Cardiac septum (tissue), 1 donor: ENCODE measurements around the gene SARNP. TPM values are rescaled to one million over a fixed set of nuclear protein-coding genes. Genes with fewer than 3 reads are reported as not detected.
"Not testable (repeated sequence)": the region's sequence is repeated elsewhere in the genome, so short reads cannot be mapped to it uniquely, and the experiment has no call there.

ENCODE experiments used
- DNase-seq: peaks from one replicate; pipeline ENCODE4 v3.0.0-alpha.2; 2020; ENCODE audit warnings: low spot score
- intact Hi-C: fragments of 100-400 bp; cut with DNase I; formaldehyde crosslinking; loops from one replicate; pipeline ENCODE4 v1.14.0; 2022
- total RNA-seq: library from RNA; stranded (reverse); fragmentation: NEBNext Ultra II Directional; extraction: Animal tissue kit (Norgen Biotek cat#: 25700); gene quantifications from one replicate; pipeline ENCODE4 v1.2.1, GENCODE V29; 2021
- donor health status: DM: no; HTN: no; CAD: no.

The SARNP gene
- total RNA-seq, 1 donor from 2014 or later: 56.2 TPM

DNA sequence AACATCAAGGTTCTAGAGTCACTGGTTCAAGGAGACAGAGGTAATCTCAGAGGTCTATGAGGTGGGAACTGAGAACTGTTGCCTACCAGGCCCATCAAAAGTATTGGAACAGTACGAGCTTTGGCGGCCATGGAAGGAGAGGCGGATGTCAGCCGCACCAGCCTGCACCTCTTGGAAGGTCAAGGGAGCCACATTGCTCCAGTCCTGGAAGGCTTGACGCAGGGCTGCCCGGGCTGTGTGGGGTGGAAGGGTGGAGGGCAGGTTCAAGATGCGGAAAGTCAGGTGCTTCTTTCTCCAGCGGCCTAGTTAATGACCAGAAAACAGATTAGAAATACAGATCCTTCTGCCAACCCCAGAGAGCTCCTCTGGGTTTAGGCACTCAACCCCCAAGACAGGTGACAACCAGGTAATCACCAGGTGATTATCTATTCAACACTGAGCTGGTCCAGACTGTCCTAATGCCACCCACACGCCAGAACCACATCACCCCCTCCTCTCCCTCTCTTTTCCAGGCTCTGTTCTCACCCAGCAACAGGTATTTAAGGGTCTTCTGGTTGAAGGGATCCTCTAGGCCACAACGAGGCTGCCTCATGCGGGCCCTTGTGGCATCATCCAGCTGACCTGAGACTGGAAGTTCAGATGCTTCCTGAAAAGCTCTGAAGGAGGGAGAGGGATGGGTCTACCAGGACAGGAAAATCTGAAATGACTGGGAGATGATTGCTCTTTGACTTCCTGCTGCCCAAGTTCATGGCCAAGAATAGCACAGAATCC, 23.2 kb upstream of the SARNP start:
- DNase-seq: no peak
- intact Hi-C loops: no loop called here

DNA sequence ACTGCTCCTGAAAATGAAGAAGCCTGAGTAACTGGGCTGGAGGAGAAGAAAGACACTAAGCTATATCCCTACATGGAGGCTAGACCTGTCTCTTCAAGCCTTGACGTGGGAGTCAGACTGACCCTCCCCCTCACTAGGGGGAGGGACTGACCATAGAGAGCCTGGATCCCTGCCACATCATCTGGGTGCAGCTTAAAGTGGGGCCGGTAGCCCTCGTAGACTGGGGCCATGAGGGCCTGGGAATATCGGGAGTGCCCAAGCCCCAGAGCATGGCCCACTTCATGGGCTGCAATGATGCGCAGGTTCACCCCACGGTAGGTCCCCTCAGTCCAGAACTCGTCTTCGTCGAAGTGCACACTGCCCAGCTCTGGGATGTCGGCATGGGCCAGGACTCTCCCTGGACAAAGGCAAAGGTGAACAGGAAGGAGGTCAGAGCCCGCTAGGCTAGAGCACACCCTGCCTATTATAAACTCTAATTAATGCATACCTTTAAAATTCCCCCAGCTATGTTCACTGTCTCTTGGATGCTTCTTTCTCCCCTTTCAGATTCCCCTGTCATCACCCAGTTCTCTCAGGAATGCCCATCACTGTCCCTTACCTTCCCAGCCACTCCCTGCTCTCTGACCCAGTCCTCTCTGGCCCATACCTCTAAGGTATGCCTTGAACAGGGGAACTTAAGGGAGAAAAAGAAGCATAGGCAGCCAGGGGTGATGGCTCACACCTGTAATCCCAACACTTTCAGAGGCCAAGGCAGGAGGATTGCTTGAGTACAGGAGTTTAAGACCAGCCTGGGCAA, 22.0 kb upstream of the SARNP start:
- DNase-seq: peak; percentile 22
- intact Hi-C loops: no loop called here

DNA sequence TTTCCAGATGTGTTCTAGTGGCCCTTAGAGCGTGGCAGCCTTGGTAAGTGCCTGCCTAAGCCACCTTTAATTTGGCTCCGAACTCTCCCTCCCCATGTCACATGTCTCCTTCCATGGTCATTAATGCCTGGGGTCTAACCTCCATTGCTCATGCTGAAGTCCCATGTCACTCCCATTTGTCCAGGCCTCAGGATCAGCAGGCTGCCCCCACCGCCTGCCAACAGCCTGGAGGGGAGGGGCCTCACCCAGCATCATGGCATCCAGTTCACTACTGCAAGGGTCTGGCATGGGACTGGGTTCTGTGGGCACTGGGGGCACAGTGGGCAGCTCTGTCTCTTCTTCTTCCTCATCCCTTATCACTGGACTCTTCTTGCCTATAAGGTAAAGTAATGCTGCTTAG, 20.8 kb upstream of the SARNP start:
- DNase-seq: peak; percentile 54
- intact Hi-C loops: no loop called here

DNA sequence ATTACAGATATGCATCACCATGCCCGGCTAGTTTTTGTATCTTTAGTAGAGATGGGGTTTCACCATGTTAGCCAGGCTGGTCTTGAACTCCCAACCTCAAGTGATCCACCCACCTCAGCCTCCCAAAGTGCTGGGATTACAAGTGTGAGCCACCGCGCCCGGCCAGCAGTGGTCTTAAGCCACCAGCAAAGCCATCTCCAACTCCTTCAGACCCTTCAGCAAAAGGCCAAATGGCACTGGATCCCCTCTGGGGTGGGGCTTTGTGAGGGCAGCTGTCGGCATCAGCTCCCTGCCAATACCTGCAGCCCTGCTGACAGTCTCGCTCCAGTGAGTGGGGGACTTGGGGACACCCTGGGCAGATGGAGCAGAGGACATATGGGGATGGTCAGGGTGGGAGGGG, 16.9 kb upstream of the SARNP start:
- DNase-seq, intact Hi-C loops: not testable (repeated sequence)

DNA sequence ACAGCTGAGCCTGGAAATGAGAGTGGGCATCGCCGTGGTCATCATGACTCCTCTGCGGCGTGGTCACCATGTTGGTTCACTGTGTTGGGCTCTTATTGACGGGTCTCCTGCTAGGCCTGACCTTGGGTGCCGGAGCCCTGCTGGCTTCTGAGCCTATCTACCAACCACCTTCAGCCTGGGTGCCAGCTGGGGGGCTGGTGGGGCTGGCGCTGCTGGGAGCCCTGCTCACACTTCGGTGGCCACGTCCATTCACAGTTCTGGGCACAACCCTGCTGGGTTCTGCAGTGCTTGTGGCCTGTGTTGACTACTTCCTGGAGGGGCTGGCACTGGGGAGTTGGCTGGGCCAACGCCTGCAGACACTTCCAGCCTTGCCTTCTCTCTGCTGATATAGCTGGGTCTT, 15.5 kb upstream of the SARNP start:
- no peak for DNase-seq
- intact Hi-C loops: no loop called here

DNA sequence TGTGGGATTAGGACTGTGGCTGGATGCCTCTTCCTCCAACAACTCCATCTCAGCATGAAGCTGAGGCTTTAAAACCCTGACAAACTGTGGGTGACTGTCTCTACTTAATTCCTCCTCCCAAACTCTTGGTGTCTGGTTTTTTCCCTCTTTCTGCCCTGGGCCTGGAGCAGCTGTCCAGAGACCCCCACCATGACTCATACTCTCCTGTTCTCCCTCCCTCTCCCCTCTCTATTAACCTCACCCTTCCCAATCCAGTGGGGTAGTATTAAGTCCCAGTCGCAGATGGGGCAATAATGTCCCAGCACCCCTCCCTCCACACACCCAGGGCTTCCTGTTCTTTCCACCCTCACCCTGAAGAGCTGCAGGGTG, 13.9 kb upstream of the SARNP start:
- intact Hi-C loops: no loop called here
- DNase-seq: no peak

DNA sequence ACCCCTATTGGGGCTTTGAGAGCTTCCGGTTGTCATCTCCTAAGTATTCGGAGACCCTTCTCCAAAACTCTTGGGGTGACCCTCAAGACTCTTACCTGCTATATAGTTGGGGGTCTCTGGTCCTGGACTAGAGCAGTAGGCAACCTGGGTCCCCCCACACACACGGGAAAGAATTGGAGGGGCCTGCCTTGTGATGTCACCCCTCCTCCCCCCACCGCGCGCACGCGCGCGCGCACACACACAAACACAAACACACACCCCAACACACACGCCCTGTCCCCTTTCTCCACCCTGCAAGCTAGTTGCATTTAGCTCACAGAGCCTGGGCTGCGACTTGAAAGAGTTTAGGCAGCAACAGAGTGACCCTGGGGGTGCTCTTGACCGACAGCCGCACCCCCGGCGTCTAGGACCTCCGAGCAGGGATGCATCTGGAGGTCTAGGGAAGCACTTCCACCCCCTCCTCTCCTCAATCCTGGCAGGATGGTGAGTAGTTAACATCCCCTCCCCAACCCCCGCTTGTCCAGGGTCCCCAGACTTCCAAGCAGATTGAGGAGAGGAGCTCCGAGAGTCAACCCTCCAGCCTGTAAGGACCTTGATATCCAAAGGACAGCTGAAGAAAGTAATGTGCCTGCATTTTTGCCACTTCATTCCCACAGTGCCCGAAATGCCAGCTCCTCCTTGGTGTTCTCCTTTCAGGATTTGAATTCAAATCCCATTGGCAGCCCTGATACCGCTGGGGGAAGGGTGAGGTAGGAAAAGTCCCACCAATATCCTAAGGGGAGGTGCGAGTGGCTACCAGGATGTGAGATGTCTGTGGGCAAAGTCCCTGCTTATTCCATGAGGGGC, 13.3 kb upstream of the SARNP start:
- intact Hi-C loops: loop anchor here (1.0 kb wide), 1 partner anchor 14 kb away; the partner anchor contains the start of gene SARNP
- peak; percentile 87 for DNase-seq

DNA sequence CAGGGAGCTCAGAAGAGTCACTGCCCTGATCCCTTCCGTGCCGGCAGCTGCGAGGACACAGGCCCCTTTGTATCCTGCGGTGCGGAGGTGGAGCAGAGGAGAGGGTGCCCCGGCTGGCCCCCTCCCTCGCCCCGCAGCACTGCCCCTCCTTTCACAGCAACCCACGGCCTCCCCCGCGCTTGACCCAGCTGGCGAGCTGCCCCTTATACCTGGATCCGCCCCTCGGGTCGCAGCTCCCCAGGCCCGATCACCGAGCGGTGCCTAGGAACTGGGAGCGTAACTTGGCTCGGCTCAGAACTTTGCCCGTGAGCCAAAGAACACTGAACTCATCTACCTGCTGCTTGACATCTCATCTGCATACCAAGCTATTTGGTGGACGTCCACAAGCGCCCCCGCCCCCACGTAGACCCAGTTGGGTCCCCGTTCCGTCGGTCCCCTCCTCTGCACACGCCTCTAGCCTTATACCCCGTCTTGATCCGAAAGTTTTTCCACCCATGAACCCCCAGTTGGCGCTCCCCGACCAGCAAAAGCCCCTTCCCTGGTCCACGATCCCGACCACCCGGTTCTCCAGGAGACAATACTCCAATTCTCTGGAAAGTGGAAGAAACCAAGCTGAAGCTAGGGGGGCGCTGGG, 12.6 kb upstream of the SARNP start:
- intact Hi-C loops: loop anchor here (1.0 to 2.0 kb wide), 2 partner anchors 13 to 97 kb away; partner anchors contain the start of genes PYM1 and SARNP

DNA sequence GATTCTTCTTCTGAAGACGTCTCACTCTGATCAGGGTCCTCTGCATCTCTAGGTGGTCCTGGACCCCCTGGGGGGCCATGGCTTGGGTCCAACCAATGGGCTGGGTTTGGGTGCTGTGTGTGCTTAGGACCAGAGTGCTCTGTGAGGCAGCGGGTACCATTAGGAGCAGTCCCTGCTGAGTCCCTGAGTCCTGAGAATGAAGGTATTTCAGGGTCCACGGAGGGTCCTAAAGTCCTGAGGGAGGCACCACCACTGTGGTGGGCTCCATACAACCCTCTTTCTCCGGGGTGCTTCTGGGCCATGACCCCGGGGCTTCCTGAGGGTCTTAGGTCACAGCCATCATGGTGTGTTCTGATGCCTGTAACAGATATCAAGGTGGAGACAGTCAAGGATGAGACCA, 10.8 kb upstream of the SARNP start:
- intact Hi-C loops: loop anchor here (2.0 kb wide), 1 partner anchor 98 kb away; the partner anchor contains the start of gene PYM1
- DNase-seq: no peak

More for the DNA sequence above, 12.6 kb upstream of the SARNP start:
- no peak for DNase-seq

DNA sequence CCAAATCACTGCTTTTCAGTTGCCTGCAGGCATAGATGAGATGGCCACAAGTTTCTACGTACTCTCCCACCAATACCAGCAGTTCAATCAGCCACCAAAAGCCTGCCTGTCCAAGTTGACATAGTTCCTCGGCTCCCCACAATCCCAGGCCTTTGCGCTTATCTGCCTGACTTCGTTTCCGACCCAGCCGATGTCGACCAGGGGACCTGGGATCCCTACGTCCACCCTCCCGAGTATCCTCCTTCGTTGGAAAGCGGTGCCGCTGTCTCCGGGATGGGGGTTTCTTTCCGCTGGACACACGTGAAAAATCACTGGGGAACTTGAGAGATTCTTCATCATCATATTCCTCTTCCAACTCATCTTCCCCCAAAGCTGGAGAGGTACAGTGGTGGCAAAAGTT, 10.3 kb upstream of the SARNP start:
- intact Hi-C loops: loop anchor here (2.0 kb wide), 1 partner anchor 99 kb away; the partner anchor contains the start of gene PYM1
- no peak for DNase-seq

DNA sequence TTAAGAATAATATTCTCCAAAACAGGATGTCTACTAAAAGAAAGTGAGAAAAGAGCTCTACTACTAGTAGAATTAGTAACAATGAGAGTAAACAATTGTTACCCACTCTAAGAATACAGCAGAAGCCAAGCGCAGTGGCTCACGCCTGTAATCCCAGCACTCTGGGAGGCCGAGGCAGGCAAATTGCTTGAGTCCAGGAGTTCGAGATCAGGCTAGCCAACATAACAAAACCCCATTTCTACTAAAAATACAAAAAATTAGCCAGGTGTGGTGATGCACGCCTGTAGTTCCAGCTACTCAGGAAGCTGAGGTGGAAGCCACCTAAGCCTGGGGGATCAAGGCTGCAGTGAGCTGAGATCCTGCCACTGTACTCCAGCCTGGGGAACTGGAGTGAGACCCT, 7.2 kb upstream of the SARNP start:
- intact Hi-C loops: no loop called here
- DNase-seq: no peak

DNA sequence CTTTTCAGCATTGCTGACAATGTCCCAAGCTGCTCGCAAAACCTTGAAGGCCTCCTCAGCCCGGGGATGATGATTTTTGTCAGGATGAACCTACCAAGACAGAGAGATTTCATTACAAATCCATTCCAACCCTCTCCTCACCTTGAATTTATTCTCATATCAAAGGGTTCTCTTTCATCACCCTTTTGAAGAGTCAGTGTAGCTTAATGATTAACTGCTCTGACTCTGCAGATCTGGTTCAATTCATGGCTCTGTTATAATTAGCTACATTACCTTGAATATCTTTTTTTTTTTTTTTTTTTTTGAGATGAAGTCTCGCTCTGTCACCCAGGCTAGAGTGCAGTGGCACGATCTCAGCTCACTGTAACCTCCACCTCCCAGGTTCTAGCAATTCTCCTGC, 5.9 kb upstream of the SARNP start:
- DNase-seq: no peak
- intact Hi-C loops: no loop called here

DNA sequence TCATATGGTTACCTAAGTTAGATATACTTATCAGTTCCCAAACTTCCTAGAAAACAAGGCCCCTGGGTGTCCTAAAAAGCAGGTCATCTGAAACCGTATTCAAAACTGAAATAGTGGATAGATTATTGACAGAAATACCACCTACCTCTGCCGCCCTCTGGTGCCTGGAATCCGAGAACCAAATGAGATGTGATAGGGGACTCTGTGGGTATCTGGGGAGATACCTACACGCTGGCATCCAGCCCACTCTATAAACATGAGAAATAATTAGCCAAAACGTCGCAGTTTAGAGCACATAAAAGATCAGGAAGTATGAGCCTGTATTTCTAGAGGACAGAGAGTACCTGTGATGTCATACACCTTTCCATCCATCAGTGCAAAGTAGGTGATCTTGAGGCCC, 4.7 kb upstream of the SARNP start:
- no peak for DNase-seq
- intact Hi-C loops: no loop called here

DNA sequence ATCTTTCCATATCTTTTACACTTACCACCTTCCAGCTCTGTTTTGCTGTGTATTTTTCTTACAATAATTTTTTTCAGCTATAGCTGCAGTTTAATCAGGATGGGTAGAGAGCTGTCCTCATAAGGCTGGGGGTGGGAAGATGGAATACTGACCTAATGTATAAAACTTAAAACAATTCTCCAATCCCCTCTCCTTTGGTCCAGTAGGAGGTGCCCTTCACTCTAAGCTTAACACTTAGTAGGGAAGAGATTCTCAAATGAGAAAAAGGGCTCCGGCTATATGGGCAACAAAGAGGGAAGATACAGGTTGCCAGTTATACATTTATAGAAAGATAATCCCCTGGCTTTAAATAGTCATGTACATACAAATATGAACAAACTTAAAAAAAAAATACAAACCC, 3.2 kb upstream of the SARNP start:
- intact Hi-C loops: no loop called here
- no peak for DNase-seq

DNA sequence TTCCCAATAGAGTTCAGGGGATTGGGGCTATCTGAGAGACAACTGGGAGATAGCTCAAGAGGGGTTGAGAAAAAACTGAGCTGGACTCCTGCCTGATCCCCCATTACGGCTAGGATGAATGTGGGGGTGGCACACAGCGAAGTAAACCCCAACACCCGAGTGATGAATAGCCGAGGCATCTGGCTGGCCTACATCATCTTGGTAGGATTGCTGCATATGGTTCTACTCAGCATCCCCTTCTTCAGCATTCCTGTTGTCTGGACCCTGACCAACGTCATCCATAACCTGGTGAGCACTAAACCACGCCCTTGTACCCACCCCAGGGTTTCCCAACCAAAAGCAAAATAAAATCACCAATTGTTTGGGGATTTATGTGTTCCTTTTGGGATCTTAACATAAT, 1.4 kb upstream of the SARNP start:
- intact Hi-C loops: loop anchor here (5.0 kb wide), 1 partner anchor 108 kb away; the partner anchor contains the start of gene PYM1
- no peak for DNase-seq

DNA sequence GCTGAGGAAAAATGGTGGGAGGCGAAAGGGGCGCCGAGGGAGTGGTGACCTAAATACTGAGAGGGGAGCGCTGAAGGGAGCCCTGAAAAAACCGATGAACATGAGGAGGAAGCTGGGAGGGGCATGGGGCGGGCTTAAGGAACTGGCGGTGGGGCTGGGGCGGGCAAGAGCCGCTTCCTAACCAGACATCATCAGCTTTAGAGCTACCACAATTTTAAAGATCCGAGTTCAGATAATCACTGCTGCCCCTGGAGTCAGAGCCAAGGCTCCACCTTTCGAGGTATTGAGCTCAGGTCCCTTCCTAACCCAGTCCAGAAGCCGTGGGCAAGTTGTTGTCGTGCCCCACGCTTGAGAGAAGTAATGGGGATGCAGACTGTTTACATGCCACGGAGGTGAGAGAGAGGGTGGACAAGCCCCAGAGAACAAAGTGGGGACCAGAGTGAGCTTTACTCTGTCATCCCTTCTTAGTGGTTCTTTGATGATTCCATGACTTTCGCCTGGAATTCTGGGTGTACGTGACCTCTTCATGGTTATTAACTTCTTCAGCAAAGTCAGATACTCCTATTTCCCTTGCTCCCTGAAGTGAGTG, 710 bp upstream of the SARNP start:
- no peak for DNase-seq
- intact Hi-C loops: loop anchor here (5.0 kb wide), 1 partner anchor 109 kb away; the partner anchor contains the start of gene PYM1

DNA sequence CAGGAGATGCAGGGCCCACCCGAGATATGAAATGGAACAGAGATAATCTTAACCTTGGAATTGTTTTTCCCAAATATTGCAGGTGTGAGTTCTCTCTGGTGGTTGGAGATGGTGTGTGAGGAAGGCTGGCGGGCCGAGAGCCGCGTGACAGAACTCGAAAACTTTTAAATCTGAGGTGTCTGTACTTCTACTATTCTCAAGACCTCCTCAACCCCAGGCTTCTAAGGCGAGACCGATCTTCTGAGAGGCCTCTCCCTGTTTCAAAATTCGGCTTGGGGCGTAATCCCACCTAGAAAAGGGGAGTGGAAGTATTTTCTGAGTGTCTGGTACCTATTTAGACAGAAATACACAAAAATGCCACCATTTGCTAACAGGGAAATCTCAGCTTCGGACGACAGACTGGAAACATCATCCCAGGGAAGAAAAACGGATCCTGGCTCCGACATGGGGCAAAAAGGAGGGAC, 611 bp downstream of the SARNP start:
- no peak for DNase-seq
- intact Hi-C loops: loop anchor here (1.0 to 5.0 kb wide), 2 partner anchors 13 to 110 kb away; partner anchors contain the start of gene PYM1

DNA sequence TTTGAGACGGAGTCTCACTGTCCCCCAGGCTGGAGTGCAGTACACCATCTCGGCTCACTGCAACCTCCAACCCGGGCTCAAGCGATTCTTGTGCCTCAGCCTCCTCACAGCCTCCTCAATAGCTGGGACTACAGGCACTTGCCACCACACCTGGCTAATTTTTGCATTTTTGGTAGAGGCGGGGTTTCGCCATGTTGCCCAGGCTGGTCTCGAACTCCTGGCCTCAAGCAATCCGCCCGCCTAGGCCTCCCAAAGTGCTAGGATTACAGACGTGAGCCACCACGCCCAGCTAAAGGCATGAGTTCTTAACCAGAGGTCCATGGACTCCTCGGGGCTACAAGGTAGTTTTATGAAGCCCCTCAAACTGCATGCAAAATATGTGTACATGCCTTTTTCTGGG, 2.1 kb downstream of the SARNP start:
- no peak for DNase-seq
- intact Hi-C loops: loop anchor here (5.0 kb wide), 1 partner anchor 112 kb away; the partner anchor contains the start of gene PYM1

DNA sequence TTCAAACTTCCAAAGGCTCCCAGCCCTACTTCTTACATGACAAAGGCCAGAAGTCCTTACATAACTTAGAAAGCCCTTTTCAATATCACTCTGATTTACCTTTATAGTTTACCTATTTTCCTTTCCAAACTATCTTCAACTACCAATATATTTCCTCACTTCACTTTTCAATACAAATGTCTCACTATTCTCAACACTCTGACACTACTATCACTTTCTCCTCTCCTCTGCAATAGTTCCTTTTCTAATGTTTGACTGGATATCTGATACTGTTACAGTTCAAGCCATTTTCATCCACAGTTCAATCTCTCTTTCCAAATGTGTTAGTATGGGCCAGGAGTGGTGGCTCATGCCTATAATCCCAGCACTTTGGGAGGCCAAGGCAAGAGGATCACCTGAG, 3.3 kb downstream of the SARNP start:
- intact Hi-C loops: no loop called here
- no peak for DNase-seq
